ENCODE data around the gene UBR3. TPM values are rescaled to one million over a fixed set of nuclear protein-coding genes. Genes with fewer than 3 reads are reported as not detected.
"Not testable (repeated sequence)": the region's sequence is repeated elsewhere in the genome, so short reads cannot be mapped to it uniquely, and the experiment has no call there.

UBR3 gene
- total RNA-seq, 2 donors from 2014 or later, result 21.0 to 23.6 TPM

GRCh38 chr2:169834401-169834800 is 7.1 kb downstream of the UBR3 start:
- no peaks in the 10 kb centered on the region for H3K27me3 Mint-ChIP-seq (ENCODE audit: low read depth)
- peaks cover 56% of the 10 kb centered on the region for H3K4me1 Mint-ChIP-seq (ENCODE audit: low read depth)
- no peaks in the 10 kb centered on the region for H3K9me3 Mint-ChIP-seq
- H3K4me3 Mint-ChIP-seq, result no peak overlapping the region
- DNase-seq, result no peak
- H3K27ac Mint-ChIP-seq, result no peak overlapping the region
- ATAC-seq (replicated peaks in 1 of 2), result no peak
- no peaks in the 10 kb centered on the region for H3K36me3 Mint-ChIP-seq (ENCODE audit: insufficient read depth in 2 of 2)

GRCh38 chr2:169838743-169839489 is 11.7 kb downstream of the UBR3 start:
- no peak for DNase-seq
- H3K4me3 Mint-ChIP-seq, result no peak overlapping the region
- H3K27ac Mint-ChIP-seq, result peak overlapping the region; percentile 16
- peaks cover 34% of the 10 kb centered on the region for H3K4me1 Mint-ChIP-seq (ENCODE audit: low read depth)
- H3K9me3 Mint-ChIP-seq, result no peaks in the 10 kb centered on the region
- no peak for ATAC-seq (replicated peaks in 1 of 2)
- H3K36me3 Mint-ChIP-seq (ENCODE audit: insufficient read depth in 2 of 2), result peaks cover 1 to 2% of the 10 kb centered on the region in 2 donors
- H3K27me3 Mint-ChIP-seq (ENCODE audit: low read depth), result no peaks in the 10 kb centered on the region

GRCh38 chr2:169839954-169840746 is 12.9 kb downstream of the UBR3 start:
- H3K4me1 Mint-ChIP-seq (ENCODE audit: low read depth), result peaks cover 24% of the 10 kb centered on the region
- no peaks in the 10 kb centered on the region for H3K27me3 Mint-ChIP-seq (ENCODE audit: low read depth)
- H3K36me3 Mint-ChIP-seq (ENCODE audit: insufficient read depth in 2 of 2), result peaks cover 1 to 2% of the 10 kb centered on the region in 2 donors
- H3K9me3 Mint-ChIP-seq, result no peaks in the 10 kb centered on the region
- DNase-seq (no peak), ATAC-seq (replicated peaks in 1 of 2) (no peak)
- H3K4me3 Mint-ChIP-seq, result no peak overlapping the region
- H3K27ac Mint-ChIP-seq, result no peak overlapping the region

DNA sequence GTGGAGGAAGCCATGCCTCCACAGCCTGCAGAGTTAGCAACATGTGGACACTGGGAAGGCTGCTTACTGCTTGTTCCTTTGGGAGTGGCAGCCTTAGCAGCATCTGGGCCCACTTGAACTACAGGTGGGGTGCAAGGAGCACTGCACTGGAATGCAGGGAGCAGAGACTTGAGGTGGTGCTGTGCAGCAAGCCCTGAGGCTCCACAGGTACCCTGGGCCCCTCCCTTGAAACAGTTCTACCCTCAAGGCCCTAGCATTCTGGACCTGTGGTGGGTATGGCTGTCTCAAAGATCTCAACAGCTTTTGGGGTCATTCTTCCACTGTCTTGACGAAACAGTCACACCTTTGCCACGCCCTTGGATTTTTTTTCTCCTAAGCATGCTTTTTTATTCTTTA is 13.5 kb downstream of the UBR3 start:
- Mint-ChIP-seq H3K4me3 (no peak overlapping the region), H3K4me1 (ENCODE audit: low read depth) (peaks cover 20% of the 10 kb centered on the region), H3K9me3 (no peaks in the 10 kb centered on the region), H3K36me3 (ENCODE audit: insufficient read depth in 2 of 2) (peaks cover 1 to 2% of the 10 kb centered on the region in 2 donors), H3K27me3 (ENCODE audit: low read depth) (no peaks in the 10 kb centered on the region), H3K27ac (no peak overlapping the region)
- ATAC-seq (replicated peaks in 1 of 2) (no peak), DNase-seq (no peak)

GRCh38 chr2:169841625-169842024 is 14.4 kb downstream of the UBR3 start:
- H3K27ac Mint-ChIP-seq; H3K9me3 Mint-ChIP-seq; H3K36me3 Mint-ChIP-seq (ENCODE audit: insufficient read depth in 2 of 2); ATAC-seq (replicated peaks in 1 of 2); H3K4me3 Mint-ChIP-seq; H3K27me3 Mint-ChIP-seq (ENCODE audit: low read depth); DNase-seq: not testable (repeated sequence)
- H3K4me1 Mint-ChIP-seq (ENCODE audit: low read depth), result peaks cover 19% of the 10 kb centered on the region

DNA sequence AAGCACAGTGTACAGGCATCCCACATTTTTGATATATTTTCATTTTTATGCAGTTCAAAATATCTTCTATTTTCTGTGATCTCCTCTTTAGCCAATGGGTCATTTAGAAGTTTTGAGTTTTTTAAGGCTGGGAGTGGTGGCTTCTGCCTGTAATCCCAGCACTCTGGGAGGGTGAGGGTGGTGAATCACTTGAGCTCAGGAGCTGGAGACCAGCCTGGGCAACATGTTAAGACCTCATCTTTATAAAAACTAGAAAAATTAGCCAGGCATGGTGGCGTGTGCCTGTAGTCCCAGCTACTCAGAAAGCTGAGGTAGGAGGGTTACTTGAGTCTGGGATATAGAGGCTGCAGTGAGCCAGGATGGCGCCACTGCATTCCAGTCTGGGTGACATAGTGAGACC is 17.8 kb downstream of the UBR3 start:
- peaks cover 13% of the 10 kb centered on the region for H3K4me1 Mint-ChIP-seq (ENCODE audit: low read depth)
- no peak overlapping the region for H3K4me3 Mint-ChIP-seq
- DNase-seq (no peak), ATAC-seq (replicated peaks in 1 of 2) (no peak)
- no peaks in the 10 kb centered on the region for H3K27me3 Mint-ChIP-seq (ENCODE audit: low read depth)
- peaks cover 1 to 2% of the 10 kb centered on the region in 2 donors for H3K36me3 Mint-ChIP-seq (ENCODE audit: insufficient read depth in 2 of 2)
- H3K9me3 Mint-ChIP-seq, result no peaks in the 10 kb centered on the region
- no peak overlapping the region for H3K27ac Mint-ChIP-seq

DNA sequence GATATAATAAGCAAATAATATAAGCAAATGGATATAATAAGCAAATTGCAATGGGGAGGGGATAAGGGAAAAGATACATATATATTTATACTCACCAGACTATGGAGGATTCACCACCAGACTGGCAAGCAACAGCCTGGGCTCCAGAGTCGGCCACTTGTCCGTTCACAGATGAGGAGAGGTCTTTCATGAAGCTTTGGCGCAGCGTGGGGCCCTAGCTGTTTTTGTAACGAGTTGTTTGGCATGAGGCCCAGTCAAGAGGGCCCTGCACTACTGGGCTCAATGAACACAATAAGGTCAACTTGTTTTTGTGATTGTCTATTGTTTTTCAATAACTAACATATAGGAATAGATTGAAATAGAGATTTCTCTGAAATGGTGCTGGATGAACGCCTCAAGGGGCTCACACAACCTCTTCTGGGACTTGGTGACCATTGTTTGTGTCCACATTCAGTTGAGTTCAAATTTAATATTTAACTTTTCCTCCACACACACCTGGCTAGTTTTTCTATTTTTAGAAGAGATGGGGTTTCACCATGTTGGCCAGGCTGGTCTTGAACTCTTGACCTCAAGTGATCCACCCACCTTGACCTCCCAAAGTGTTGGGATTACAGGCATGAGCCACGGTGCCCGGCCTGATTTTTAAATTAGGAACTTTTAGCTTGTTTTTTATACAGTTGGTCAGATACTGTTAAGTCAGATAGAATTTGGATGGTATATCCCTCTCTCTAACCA is 21.9 kb downstream of the UBR3 start:
- H3K36me3 Mint-ChIP-seq (ENCODE audit: insufficient read depth in 2 of 2); H3K27me3 Mint-ChIP-seq (ENCODE audit: low read depth); H3K9me3 Mint-ChIP-seq; ATAC-seq (replicated peaks in 1 of 2); DNase-seq; H3K27ac Mint-ChIP-seq; H3K4me1 Mint-ChIP-seq (ENCODE audit: low read depth); H3K4me3 Mint-ChIP-seq: not testable (repeated sequence)

GRCh38 chr2:169849710-169850109 is 22.5 kb downstream of the UBR3 start:
- peaks cover 0 to 5% of the 10 kb centered on the region in 2 donors for H3K36me3 Mint-ChIP-seq (ENCODE audit: insufficient read depth in 2 of 2)
- peaks cover 8% of the 10 kb centered on the region for H3K4me1 Mint-ChIP-seq (ENCODE audit: low read depth)
- no peak overlapping the region for H3K4me3 Mint-ChIP-seq
- ATAC-seq (replicated peaks in 1 of 2) (no peak), DNase-seq (no peak)
- H3K9me3 Mint-ChIP-seq, result no peaks in the 10 kb centered on the region
- H3K27me3 Mint-ChIP-seq (ENCODE audit: low read depth), result no peaks in the 10 kb centered on the region
- H3K27ac Mint-ChIP-seq, result no peak overlapping the region

- Mint-ChIP-seq H3K27ac (no peak overlapping the region), H3K27me3 (ENCODE audit: low read depth) (no peaks in the 10 kb centered on the region), H3K4me1 (ENCODE audit: low read depth) (peaks cover 8% of the 10 kb centered on the region), H3K4me3 (no peak overlapping the region), H3K9me3 (no peaks in the 10 kb centered on the region), H3K36me3 (ENCODE audit: insufficient read depth in 2 of 2) (peaks cover 0 to 5% of the 10 kb centered on the region in 2 donors)
- DNase-seq (no peak), ATAC-seq (replicated peaks in 1 of 2) (no peak)
Measured at GRCh38 chr2:169853041-169853668, 25.9 kb downstream of the UBR3 start.

DNA sequence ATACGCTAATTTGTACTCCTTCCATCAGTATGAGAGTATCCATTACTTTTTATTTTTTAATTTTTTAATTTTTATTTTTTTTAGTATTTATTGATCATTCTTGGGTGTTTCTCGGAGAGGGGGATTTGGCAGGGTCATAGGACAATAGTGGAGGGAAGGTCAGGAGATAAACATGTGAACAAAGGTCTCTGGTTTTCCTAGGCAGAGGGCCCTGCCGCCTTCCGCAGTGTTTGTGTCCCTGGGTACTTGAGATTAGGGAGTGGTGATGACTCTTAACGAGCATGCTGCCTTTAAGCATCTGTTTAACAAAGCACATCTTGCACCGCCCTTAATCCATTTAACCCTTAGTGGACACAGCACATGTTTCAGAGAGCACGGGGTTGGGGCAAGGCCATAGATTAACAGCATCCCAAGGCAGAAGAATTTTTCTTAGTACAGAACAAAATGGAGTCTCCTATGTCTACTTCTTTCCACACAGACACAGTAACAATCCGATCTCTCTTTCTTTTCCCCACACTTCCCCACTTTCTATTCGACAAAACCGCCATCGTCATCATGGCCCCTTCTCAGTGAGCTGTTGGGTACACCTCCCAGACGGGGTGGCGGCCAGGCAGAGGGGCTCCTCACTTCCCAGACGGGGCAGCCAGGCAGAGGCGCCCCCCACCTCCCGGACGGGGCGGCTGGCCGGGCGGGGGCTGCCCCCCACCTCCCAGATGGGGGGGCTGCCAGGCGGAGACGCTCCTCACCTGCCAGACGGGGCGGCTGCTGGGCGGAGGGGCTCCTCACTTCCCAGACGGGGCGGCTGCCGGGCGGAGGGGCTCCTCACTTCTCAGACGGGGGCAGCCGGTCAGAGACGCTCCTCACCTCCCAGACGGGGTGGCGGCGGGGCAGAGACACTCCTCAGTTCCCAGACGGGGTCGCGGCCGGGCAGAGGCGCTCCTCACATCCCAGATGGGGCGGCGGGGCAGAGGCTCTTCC is 28.3 kb downstream of the UBR3 start:
- not testable (repeated sequence) for H3K27me3 Mint-ChIP-seq (ENCODE audit: low read depth); H3K27ac Mint-ChIP-seq; DNase-seq; H3K36me3 Mint-ChIP-seq (ENCODE audit: insufficient read depth in 2 of 2); H3K9me3 Mint-ChIP-seq; H3K4me3 Mint-ChIP-seq; H3K4me1 Mint-ChIP-seq (ENCODE audit: low read depth); ATAC-seq (replicated peaks in 1 of 2)

DNA sequence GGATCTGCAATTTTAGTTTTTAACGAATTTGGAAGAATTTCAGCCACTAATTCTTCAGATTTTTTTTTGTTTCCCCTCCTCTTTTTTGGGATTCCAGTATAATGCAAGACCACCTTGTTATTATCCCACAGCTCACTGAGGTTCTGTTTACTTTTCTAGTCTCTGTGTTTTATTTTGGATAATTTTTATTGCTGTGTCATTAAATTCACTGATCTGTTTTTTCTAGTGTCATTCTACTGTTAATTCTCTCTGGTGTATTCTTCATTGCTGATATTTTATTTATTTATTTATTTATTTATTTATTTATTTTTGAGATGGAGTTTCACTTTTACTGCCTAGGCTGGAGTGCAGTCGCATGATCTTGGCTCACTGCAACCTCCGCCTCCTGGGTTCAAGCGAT is 32.2 kb downstream of the UBR3 start:
- no peak overlapping the region for H3K27ac Mint-ChIP-seq
- peaks cover 12% of the 10 kb centered on the region for H3K4me1 Mint-ChIP-seq (ENCODE audit: low read depth)
- H3K4me3 Mint-ChIP-seq, result no peak overlapping the region
- DNase-seq, result no peak
- ATAC-seq (replicated peaks in 1 of 2), result no peak
- no peaks in the 10 kb centered on the region for H3K9me3 Mint-ChIP-seq
- H3K36me3 Mint-ChIP-seq (ENCODE audit: insufficient read depth in 2 of 2), result peaks cover 0 to 2% of the 10 kb centered on the region in 2 donors
- no peaks in the 10 kb centered on the region for H3K27me3 Mint-ChIP-seq (ENCODE audit: low read depth)

GRCh38 chr2:169860149-169860548 is 32.9 kb downstream of the UBR3 start:
- Mint-ChIP-seq H3K27me3 (ENCODE audit: low read depth) (no peaks in the 10 kb centered on the region), H3K4me3 (no peak overlapping the region), H3K4me1 (ENCODE audit: low read depth) (peaks cover 12% of the 10 kb centered on the region), H3K36me3 (ENCODE audit: insufficient read depth in 2 of 2) (peaks cover 0 to 2% of the 10 kb centered on the region in 2 donors), H3K9me3 (no peaks in the 10 kb centered on the region), H3K27ac (no peak overlapping the region)
- DNase-seq (no peak), ATAC-seq (replicated peaks in 1 of 2) (no peak)

Data from activated T-cell treated with anti-CD3 and anti-CD28 coated beads, Interleukin-2, amount 50 U/mL, for 72 hours (primary cell).